Measurements from ENCODE around the gene EIF3I.

EIF3I gene

DNA sequence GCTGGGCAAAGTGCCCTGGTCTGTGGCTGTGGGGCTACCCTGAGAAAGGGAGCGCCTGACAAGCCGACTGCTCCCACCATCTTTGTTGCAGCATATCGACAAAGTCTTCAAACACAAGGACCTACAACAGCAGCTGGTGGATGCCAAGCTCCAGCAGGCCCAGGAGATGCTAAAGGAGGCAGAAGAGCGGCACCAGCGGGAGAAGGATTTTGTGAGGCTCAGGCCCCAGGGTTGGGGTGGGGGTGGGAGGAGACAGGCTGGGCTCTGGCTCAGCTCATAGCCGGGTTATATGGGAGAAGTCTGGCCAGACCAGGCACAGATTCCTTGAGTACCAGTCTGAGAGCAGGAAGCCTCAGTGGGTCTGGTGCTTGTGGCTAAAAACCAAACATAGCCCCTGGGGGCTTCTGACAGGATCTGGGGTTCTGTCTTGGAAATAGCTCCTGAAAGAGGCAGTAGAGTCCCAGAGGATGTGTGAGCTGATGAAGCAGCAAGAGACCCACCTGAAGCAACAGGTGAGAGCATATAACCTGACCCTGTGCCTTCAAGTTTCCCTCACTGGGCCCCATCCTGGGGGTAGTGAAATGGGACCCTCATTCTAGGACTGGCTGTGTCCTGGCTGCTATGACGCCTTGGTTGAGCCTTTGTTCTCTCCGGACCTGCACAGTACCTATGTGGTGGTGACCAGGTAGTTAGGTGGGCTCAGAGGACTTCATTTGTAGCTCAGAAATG is 29.8 kb upstream of the EIF3I start:
- Mint-ChIP-seq H3K27ac (no peak overlapping the region), H3K4me1 (peaks cover 44% of the 10 kb centered on the region), H3K27me3 (no peaks in the 10 kb centered on the region), H3K4me3 (no peak overlapping the region), H3K36me3 (ENCODE audit: low read depth) (peaks cover 86% of the 10 kb centered on the region), H3K9me3 (no peaks in the 10 kb centered on the region)
- no peak for ATAC-seq
- no peak for DNase-seq

- no peaks in the 10 kb centered on the region for H3K9me3 Mint-ChIP-seq
- no peaks in the 10 kb centered on the region for H3K27me3 Mint-ChIP-seq
- DNase-seq (no peak), ATAC-seq (no peak)
- peaks cover 69% of the 10 kb centered on the region for H3K36me3 Mint-ChIP-seq (ENCODE audit: low read depth)
- H3K4me3 Mint-ChIP-seq = no peak overlapping the region
- H3K4me1 Mint-ChIP-seq = peaks cover 64% of the 10 kb centered on the region
- H3K27ac Mint-ChIP-seq = no peak overlapping the region
Measured at GRCh38 chr1:32194984-32195383, 27.2 kb upstream of the EIF3I start.

DNA sequence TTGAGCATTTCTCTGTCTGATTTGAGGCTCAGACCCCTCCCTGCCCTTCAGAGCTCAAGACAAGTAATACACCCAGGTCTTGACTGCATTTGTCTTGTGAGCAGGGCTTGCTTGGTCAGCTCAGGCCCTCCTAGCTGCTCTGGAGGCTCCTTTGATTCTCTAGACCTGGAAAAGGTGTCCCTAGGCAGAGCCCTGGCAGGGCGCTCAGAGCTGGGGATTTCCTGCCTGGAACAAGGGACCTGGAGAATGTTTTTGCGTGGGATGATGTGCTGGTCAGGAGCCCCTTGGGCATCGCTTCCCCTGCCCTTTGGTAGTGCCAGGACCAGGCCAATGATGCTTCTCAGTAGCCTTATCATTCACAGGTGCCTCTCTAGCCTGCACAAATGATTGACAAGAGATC is 26.7 kb upstream of the EIF3I start:
- peaks cover 64% of the 10 kb centered on the region for H3K36me3 Mint-ChIP-seq (ENCODE audit: low read depth)
- no peaks in the 10 kb centered on the region for H3K9me3 Mint-ChIP-seq
- no peak for DNase-seq
- H3K27me3 Mint-ChIP-seq = no peaks in the 10 kb centered on the region
- peak overlapping the region; percentile 31 for H3K27ac Mint-ChIP-seq
- peaks cover 69% of the 10 kb centered on the region for H3K4me1 Mint-ChIP-seq
- no peak overlapping the region for H3K4me3 Mint-ChIP-seq
- ATAC-seq = no peak

DNA sequence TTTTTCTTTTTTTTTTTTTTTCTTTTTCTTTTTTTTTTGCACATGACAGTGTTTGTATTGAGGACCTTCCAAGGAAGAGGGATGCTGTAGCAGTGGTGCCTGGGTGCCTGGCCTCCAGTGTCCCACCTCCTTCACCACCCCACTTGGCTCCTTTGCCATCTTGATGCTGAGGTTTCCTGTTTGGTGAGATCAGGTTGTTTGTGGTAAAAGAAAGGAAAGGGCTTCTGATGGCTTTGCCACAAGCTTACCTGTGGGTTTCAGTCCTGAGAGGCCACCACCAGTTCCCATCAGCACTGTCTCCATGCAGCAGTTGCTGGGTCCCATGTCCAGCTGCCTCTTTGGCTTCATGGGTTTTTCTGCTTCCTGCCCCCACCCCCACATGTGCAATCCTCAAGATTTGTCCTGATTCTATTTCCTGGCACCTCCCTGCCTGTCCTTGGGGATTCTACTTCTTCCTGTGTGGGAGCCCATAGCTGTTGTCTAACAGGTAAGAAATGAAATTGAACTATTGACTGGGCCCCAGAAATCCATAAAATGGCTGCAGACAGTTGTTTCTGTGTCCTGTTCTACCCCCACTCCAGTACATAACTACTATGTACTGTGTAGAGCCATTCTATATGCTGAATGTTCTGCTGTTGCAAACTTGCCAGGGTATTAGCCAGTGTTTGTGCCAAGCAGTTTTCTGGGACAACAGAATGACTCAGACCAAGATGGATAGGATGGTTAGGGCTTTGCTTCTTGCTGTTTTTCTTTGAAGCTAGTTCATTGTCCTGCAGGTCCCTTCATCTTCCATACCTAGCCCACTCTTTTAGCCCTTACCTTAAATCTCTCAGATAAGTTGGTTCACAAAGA is 26.0 kb upstream of the EIF3I start:
- DNase-seq (no peak), ATAC-seq (no peak)
- Mint-ChIP-seq H3K27me3 (no peaks in the 10 kb centered on the region), H3K27ac (peak overlapping the region; percentile 31), H3K9me3 (no peaks in the 10 kb centered on the region), H3K36me3 (ENCODE audit: low read depth) (peaks cover 58% of the 10 kb centered on the region), H3K4me3 (no peak overlapping the region), H3K4me1 (peaks cover 69% of the 10 kb centered on the region)

DNA sequence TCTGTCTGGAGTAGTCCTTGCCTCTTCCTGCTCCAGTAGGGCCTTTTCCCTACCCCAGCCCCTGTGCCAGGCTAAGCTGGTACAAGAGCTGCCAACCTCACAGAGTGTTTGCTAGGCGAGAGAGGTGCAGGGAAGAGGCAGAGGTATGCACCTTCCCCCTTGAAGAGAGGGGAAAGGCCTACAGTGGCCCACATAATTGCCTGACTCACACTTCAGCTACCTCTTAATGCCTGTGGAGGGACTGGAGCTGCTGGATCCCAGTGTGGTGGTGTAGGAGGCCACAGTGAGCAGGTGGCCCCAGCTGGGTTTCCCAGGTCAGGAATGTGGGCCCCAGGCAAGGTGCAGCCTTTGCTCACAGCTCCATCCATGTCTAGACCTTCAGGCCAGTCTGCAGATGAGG is 25.1 kb upstream of the EIF3I start:
- DNase-seq = no peak
- peaks cover 50% of the 10 kb centered on the region for H3K36me3 Mint-ChIP-seq (ENCODE audit: low read depth)
- no peak overlapping the region for H3K4me3 Mint-ChIP-seq
- peak overlapping the region; percentile 42 for H3K27ac Mint-ChIP-seq
- ATAC-seq = no peak
- H3K9me3 Mint-ChIP-seq = no peaks in the 10 kb centered on the region
- H3K27me3 Mint-ChIP-seq = no peaks in the 10 kb centered on the region
- peaks cover 77% of the 10 kb centered on the region for H3K4me1 Mint-ChIP-seq

DNA sequence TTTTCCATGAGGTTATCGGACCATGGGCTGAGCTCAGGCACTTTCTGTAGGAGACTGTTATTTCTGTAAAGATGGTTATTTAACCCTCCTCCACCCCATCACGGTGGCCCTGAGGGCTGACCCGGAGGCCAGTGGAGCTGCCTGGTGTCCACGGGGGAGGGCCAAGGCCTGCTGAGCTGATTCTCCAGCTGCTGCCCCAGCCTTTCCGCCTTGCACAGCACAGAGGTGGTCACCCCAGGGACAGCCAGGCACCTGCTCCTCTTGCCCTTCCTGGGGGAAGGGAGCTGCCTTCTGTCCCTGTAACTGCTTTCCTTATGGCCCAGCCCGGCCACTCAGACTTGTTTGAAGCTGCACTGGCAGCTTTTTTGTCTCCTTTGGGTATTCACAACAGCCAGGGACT is 24.4 kb upstream of the EIF3I start:
- H3K27me3 Mint-ChIP-seq = no peaks in the 10 kb centered on the region
- no peak overlapping the region for H3K4me3 Mint-ChIP-seq
- peaks cover 80% of the 10 kb centered on the region for H3K4me1 Mint-ChIP-seq
- H3K9me3 Mint-ChIP-seq = no peaks in the 10 kb centered on the region
- H3K27ac Mint-ChIP-seq = peak overlapping the region; percentile 55
- DNase-seq (no peak), ATAC-seq (no peak)
- peaks cover 45% of the 10 kb centered on the region for H3K36me3 Mint-ChIP-seq (ENCODE audit: low read depth)

GRCh38 chr1:32198237-32199042 is 23.8 kb upstream of the EIF3I start:
- no peaks in the 10 kb centered on the region for H3K9me3 Mint-ChIP-seq
- H3K27ac Mint-ChIP-seq = peak overlapping the region; percentile 55
- H3K4me1 Mint-ChIP-seq = peaks cover 76% of the 10 kb centered on the region
- DNase-seq (no peak), ATAC-seq (no peak)
- peaks cover 40% of the 10 kb centered on the region for H3K36me3 Mint-ChIP-seq (ENCODE audit: low read depth)
- no peaks in the 10 kb centered on the region for H3K27me3 Mint-ChIP-seq
- H3K4me3 Mint-ChIP-seq = no peak overlapping the region

GRCh38 chr1:32199043-32199716 is 23.0 kb upstream of the EIF3I start:
- H3K36me3 Mint-ChIP-seq (ENCODE audit: low read depth) = peaks cover 33% of the 10 kb centered on the region
- no peak overlapping the region for H3K27ac Mint-ChIP-seq
- no peaks in the 10 kb centered on the region for H3K27me3 Mint-ChIP-seq
- DNase-seq = no peak
- peaks cover 70% of the 10 kb centered on the region for H3K4me1 Mint-ChIP-seq
- no peaks in the 10 kb centered on the region for H3K9me3 Mint-ChIP-seq
- ATAC-seq = no peak
- peak overlapping the region; percentile 74 for H3K4me3 Mint-ChIP-seq

GRCh38 chr1:32199717-32200072 is 22.5 kb upstream of the EIF3I start:
- Mint-ChIP-seq H3K27ac (peak overlapping the region; percentile 84), H3K4me1 (peaks cover 66% of the 10 kb centered on the region), H3K27me3 (no peaks in the 10 kb centered on the region), H3K9me3 (no peaks in the 10 kb centered on the region), H3K4me3 (peak overlapping the region; percentile 74), H3K36me3 (ENCODE audit: low read depth) (peaks cover 28% of the 10 kb centered on the region)
- DNase-seq = no peak
- no peak for ATAC-seq

GRCh38 chr1:32200226-32201010 is 21.8 kb upstream of the EIF3I start, which contains the start of gene CCDC28B:
Gene CCDC28B (plus strand): TSS chr1:32200595. CDS start chr1:32201936, 1,341 bp downstream.
- ATAC-seq (peak; percentile 53), DNase-seq (peak; percentile 72)
- Mint-ChIP-seq H3K4me1 (peaks cover 61% of the 10 kb centered on the region), H3K4me3 (peak within 1 kb of the TSS; percentile 74), H3K27me3 (no peaks in the 10 kb centered on the region), H3K9me3 (no peaks in the 10 kb centered on the region), H3K27ac (peak within 1 kb of the TSS; percentile 84), H3K36me3 (ENCODE audit: low read depth) (peaks cover 23% of the 10 kb centered on the region)

DNA sequence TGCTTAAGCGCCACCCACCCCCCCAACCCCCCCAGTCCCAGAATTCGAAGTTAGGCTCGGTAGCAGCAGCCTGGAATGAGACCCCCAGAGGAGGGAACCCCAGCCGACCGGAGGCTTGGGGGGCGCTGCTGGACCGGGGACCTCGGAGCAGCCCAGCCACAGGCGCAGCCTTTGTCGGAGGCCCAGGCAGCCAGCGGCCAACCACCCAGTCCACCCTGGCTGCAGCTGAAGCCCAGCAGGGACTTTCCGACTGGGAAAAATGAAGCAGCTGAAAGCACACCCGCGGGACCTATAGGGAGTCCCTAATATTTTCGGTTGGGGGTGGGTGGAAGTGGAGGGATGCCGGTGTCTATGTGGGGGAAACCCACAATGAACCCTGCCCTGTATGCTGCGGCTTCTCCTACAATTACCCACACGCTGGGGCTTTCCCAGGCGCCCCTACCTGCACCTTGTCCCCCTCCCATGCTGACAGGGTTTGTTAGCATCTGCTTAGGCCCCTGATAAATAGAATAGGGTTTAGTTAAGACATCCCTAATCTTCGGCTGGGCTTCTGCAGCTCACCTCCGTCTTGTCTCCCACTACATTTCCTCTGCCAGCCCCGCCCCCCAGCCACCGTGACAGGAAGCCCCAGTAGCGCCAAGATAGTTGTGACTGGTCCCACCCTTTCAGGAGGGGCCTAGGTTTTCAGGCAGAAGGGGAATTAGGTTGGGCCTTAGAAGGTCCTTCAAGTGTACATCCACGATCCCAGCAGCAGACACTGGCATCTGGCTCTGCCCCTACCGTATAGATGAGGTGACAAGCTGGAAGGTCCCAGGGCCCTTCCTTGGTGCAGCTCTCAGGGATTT is 21.0 kb upstream of the EIF3I start:
- peaks cover 56% of the 10 kb centered on the region for H3K4me1 Mint-ChIP-seq
- no peaks in the 10 kb centered on the region for H3K9me3 Mint-ChIP-seq
- H3K36me3 Mint-ChIP-seq (ENCODE audit: low read depth) = peaks cover 19% of the 10 kb centered on the region
- ATAC-seq (peak; percentile 59), DNase-seq (peak; percentile 89)
- H3K27ac Mint-ChIP-seq = peak overlapping the region; percentile 84
- no peaks in the 10 kb centered on the region for H3K27me3 Mint-ChIP-seq
- peak overlapping the region; percentile 74 for H3K4me3 Mint-ChIP-seq

GRCh38 chr1:32204943-32205361 is 17.3 kb upstream of the EIF3I start:
- no peak for ATAC-seq
- Mint-ChIP-seq H3K4me1 (peaks cover 38% of the 10 kb centered on the region), H3K9me3 (no peaks in the 10 kb centered on the region), H3K4me3 (peak overlapping the region; percentile 90), H3K27ac (no peak overlapping the region), H3K36me3 (ENCODE audit: low read depth) (peaks cover 11% of the 10 kb centered on the region), H3K27me3 (no peaks in the 10 kb centered on the region)
- DNase-seq = no peak
